PFSK-1 (cell line): ENCODE measurements around the gene RAPGEF5.

ENCODE experiments used
- POLR2AphosphoS5 ChIP-seq: IDR thresholded peaks from 2 replicates; pipeline ENCODE4 v1.6.1; 2012; ENCODE audit warnings: low read depth, mild to moderate bottlenecking, control low read depth, low read length, moderate library complexity
- TAF1 ChIP-seq: IDR thresholded peaks from 2 replicates; pipeline ENCODE4 v1.6.1; 2012; ENCODE audit warnings: low read length, control low read depth, borderline replicate concordance; ENCODE audit not compliant: insufficient read depth

DNA sequence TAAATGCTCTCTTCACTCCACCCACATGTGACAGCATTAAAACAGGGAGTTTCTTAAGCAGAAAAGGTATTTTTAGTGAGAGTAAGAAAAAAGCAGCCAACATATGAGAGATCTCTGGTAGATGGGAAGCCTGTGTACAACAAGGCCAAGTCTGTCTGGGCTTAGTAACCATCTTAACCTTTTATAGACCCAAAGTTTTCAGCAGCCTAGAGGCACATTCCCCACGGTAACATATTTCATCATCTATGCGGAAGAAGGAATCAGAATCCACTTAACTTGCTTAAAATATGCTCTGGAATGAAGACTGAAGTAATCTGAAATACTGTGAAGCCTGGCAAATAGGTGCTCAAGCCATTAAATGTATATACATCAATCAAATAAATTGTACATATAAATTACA lies 127.8 kb downstream of the RAPGEF5 start:
- TF ChIP-seq TAF1 (no peak), POLR2AphosphoS5 (no peak)
